Measurements from ENCODE around the gene KCNQ1. TPM values are rescaled to one million over a fixed set of nuclear protein-coding genes. Genes with fewer than 3 reads are reported as not detected.

Gene KCNQ1
- total and polyA plus RNA-seq, 2 of the 13 experiments (the other 11 are each of a cell fraction or from before 2014, with no cell fraction given): 0.02 to 0.08 TPM

DNA sequence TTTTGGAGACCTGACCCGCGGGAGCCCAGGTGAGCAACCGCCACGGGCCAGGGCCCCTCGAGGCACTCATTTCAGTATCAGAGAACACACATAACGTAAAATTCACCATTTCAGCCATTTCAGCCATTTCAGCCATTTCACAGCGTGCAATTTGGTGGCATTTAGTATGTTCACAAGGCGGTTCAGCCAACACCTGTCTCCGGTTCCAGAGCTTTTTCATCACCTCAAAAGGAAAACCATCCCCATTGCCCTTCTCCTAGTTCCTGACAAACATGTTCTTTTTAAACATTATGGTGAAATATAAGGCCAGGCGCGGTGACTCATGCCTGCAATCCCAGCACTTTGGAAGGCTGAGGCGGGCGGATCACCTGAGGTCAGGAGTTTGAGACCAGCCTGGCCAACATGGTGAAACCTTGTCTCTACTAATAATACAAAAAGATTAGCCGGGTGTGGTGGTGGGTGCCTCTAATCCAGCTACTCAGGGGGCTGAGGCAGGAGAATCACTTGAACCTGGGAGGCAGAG lies 119.3 kb downstream of the KCNQ1 start (continued):
- TF ChIP-seq RBFOX2 (IDR thresholded peaks at IDR 0.05; ENCODE audit: low read depth, low read length): no peak
- peak; percentile 43; the same call in 1 of the 2 replicates for TF ChIP-seq KDM3A (CRISPR knock-in tag; IDR thresholded peaks at IDR 0.05; ENCODE audit: low read depth)
- TF ChIP-seq FLYWCH1 (CRISPR knock-in tag; IDR thresholded peaks at IDR 0.05): no peak
- TF ChIP-seq SUZ12 (IDR thresholded peaks at IDR 0.05; ENCODE audit: low read depth, low read length): no peak
- TF ChIP-seq ISL2 (CRISPR knock-in tag; IDR thresholded peaks at IDR 0.05): no peak
- no peak for TF ChIP-seq FOXP1 (IDR thresholded peaks at IDR 0.05)
- no peak for TF ChIP-seq FOXP1 (CRISPR knock-in tag; IDR thresholded peaks at IDR 0.05)
- no peak for TF ChIP-seq HCFC1 (IDR thresholded peaks at IDR 0.05; ENCODE audit: low read depth, low read length)
- TF ChIP-seq PLRG1 (conservative IDR thresholded peaks at IDR 0.05): no peak
- no peak for TF ChIP-seq HHEX (CRISPR knock-in tag; IDR thresholded peaks at IDR 0.05)
- no peak for TF ChIP-seq CENPX (CRISPR knock-in tag; IDR thresholded peaks at IDR 0.05)
- no peak for TF ChIP-seq ZNF775 (CRISPR knock-in tag; IDR thresholded peaks at IDR 0.05; ENCODE audit: borderline replicate concordance)
- TF ChIP-seq, protein P1, sequence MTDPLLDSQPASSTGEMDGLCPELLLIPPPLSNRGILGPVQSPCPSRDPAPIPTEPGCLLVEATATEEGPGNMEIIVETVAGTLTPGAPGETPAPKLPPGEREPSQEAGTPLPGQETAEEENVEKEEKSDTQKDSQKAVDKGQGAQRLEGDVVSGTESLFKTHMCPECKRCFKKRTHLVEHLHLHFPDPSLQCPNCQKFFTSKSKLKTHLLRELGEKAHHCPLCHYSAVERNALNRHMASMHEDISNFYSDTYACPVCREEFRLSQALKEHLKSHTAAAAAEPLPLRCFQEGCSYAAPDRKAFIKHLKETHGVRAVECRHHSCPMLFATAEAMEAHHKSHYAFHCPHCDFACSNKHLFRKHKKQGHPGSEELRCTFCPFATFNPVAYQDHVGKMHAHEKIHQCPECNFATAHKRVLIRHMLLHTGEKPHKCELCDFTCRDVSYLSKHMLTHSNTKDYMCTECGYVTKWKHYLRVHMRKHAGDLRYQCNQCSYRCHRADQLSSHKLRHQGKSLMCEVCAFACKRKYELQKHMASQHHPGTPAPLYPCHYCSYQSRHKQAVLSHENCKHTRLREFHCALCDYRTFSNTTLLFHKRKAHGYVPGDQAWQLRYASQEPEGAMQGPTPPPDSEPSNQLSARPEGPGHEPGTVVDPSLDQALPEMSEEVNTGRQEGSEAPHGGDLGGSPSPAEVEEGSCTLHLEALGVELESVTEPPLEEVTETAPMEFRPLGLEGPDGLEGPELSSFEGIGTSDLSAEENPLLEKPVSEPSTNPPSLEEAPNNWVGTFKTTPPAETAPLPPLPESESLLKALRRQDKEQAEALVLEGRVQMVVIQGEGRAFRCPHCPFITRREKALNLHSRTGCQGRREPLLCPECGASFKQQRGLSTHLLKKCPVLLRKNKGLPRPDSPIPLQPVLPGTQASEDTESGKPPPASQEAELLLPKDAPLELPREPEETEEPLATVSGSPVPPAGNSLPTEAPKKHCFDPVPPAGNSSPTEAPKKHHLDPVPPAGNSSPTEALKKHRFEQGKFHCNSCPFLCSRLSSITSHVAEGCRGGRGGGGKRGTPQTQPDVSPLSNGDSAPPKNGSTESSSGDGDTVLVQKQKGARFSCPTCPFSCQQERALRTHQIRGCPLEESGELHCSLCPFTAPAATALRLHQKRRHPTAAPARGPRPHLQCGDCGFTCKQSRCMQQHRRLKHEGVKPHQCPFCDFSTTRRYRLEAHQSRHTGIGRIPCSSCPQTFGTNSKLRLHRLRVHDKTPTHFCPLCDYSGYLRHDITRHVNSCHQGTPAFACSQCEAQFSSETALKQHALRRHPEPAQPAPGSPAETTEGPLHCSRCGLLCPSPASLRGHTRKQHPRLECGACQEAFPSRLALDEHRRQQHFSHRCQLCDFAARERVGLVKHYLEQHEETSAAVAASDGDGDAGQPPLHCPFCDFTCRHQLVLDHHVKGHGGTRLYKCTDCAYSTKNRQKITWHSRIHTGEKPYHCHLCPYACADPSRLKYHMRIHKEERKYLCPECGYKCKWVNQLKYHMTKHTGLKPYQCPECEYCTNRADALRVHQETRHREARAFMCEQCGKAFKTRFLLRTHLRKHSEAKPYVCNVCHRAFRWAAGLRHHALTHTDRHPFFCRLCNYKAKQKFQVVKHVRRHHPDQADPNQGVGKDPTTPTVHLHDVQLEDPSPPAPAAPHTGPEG (CRISPR knock-in tag; IDR thresholded peaks at IDR 0.05): 0 out of 2 replicates have a peak, but pooled peaks have one; percentile 37
- TF ChIP-seq, protein P2, sequence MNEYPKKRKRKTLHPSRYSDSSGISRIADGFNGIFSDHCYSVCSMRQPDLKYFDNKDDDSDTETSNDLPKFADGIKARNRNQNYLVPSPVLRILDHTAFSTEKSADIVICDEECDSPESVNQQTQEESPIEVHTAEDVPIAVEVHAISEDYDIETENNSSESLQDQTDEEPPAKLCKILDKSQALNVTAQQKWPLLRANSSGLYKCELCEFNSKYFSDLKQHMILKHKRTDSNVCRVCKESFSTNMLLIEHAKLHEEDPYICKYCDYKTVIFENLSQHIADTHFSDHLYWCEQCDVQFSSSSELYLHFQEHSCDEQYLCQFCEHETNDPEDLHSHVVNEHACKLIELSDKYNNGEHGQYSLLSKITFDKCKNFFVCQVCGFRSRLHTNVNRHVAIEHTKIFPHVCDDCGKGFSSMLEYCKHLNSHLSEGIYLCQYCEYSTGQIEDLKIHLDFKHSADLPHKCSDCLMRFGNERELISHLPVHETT (CRISPR knock-in tag; conservative IDR thresholded peaks at IDR 0.05): no peak
- no peak for TF ChIP-seq ZNF251 (CRISPR knock-in tag; IDR thresholded peaks at IDR 0.05)
- TF ChIP-seq SRF (IDR thresholded peaks at IDR 0.05; ENCODE audit: low read depth, low read length): no peak
- TF ChIP-seq, protein P3, sequence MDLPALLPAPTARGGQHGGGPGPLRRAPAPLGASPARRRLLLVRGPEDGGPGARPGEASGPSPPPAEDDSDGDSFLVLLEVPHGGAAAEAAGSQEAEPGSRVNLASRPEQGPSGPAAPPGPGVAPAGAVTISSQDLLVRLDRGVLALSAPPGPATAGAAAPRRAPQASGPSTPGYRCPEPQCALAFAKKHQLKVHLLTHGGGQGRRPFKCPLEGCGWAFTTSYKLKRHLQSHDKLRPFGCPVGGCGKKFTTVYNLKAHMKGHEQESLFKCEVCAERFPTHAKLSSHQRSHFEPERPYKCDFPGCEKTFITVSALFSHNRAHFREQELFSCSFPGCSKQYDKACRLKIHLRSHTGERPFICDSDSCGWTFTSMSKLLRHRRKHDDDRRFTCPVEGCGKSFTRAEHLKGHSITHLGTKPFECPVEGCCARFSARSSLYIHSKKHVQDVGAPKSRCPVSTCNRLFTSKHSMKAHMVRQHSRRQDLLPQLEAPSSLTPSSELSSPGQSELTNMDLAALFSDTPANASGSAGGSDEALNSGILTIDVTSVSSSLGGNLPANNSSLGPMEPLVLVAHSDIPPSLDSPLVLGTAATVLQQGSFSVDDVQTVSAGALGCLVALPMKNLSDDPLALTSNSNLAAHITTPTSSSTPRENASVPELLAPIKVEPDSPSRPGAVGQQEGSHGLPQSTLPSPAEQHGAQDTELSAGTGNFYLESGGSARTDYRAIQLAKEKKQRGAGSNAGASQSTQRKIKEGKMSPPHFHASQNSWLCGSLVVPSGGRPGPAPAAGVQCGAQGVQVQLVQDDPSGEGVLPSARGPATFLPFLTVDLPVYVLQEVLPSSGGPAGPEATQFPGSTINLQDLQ (CRISPR knock-in tag; IDR thresholded peaks at IDR 0.05): no peak
- TF ChIP-seq, protein P4, sequence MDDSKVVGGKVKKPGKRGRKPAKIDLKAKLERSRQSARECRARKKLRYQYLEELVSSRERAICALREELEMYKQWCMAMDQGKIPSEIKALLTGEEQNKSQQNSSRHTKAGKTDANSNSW (CRISPR knock-in tag; IDR thresholded peaks at IDR 0.05; ENCODE audit: borderline replicate concordance): no peak

All from HepG2 (cell line).